Peyer's patch (tissue), 4 donors: Measurements from ENCODE around the gene LCLAT1.

Source experiments
- POLR2A ChIP-seq, 2 donors: fragments of 450-650 bp; IDR thresholded peaks; one replicate each; pipeline ENCODE4 v1.5.1; 2017; ENCODE audit warnings: antibody characterized with exemption in 2 of 2, mild to moderate bottlenecking in 2 of 2, moderate library complexity in 2 of 2
- TF ChIP-seq, protein P1 (sequence below), 6 experiments: fragments of 450-650 bp in 4 of 6; fragments of 200-600 bp in 2 of 6; sonication (generic) in 1 of 6; IDR thresholded peaks; one replicate each; pipeline ENCODE4 v1.5.1; 2017 to 2019; ENCODE audit warnings: antibody characterized with exemption in 6 of 6, mild to moderate bottlenecking in 3 of 6, moderate library complexity in 1 of 6

GRCh38 chr2:30398084-30398873 is 48.8 kb upstream of the LCLAT1 start:
- TF ChIP-seq POLR2A (IDR thresholded peaks at IDR 0.05): no peak
- TF ChIP-seq, protein P1, sequence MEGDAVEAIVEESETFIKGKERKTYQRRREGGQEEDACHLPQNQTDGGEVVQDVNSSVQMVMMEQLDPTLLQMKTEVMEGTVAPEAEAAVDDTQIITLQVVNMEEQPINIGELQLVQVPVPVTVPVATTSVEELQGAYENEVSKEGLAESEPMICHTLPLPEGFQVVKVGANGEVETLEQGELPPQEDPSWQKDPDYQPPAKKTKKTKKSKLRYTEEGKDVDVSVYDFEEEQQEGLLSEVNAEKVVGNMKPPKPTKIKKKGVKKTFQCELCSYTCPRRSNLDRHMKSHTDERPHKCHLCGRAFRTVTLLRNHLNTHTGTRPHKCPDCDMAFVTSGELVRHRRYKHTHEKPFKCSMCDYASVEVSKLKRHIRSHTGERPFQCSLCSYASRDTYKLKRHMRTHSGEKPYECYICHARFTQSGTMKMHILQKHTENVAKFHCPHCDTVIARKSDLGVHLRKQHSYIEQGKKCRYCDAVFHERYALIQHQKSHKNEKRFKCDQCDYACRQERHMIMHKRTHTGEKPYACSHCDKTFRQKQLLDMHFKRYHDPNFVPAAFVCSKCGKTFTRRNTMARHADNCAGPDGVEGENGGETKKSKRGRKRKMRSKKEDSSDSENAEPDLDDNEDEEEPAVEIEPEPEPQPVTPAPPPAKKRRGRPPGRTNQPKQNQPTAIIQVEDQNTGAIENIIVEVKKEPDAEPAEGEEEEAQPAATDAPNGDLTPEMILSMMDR (IDR thresholded peaks at IDR 0.05): no peak
